ENCODE measurements around the gene TMEM178A. TPM values are rescaled to one million over a fixed set of nuclear protein-coding genes. Genes with fewer than 3 reads are reported as not detected.

TMEM178A gene
- total and polyA plus RNA-seq, 10 donors = 0.49 to 2.1 (median 0.89) TPM

DNA sequence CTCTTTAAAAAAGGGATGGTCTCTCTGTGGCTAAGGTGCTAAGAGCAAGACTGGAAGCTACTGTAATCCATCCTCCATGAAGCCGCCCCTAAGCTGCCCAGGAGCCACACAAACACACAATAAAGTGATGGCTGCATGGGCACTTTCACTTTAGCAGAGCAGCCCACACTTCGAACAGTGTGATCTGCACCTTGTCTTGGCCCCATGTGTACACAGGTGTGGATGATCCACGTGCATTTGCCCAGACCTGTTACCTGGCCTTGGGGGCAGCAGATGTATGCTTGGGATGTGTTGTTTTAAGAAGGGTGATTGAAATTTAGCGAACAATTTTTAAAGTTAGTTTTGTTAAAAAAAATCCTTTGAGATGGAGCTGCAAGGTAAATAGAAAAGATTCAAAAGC lies 39.9 kb downstream of the TMEM178A start:
- H3K27me3 ChIP-seq (replicated peaks in 1 of 7) = no peaks in the 10 kb centered on the region
- no peaks in the 10 kb centered on the region for H3K4me1 ChIP-seq
- H3K27ac ChIP-seq = no peak overlapping the region
- TF ChIP-seq POLR2A (IDR thresholded peaks at IDR 0.05) (no peak), POLR2AphosphoS5 (IDR thresholded peaks at IDR 0.05) (no peak)
- TF ChIP-seq, protein P1, sequence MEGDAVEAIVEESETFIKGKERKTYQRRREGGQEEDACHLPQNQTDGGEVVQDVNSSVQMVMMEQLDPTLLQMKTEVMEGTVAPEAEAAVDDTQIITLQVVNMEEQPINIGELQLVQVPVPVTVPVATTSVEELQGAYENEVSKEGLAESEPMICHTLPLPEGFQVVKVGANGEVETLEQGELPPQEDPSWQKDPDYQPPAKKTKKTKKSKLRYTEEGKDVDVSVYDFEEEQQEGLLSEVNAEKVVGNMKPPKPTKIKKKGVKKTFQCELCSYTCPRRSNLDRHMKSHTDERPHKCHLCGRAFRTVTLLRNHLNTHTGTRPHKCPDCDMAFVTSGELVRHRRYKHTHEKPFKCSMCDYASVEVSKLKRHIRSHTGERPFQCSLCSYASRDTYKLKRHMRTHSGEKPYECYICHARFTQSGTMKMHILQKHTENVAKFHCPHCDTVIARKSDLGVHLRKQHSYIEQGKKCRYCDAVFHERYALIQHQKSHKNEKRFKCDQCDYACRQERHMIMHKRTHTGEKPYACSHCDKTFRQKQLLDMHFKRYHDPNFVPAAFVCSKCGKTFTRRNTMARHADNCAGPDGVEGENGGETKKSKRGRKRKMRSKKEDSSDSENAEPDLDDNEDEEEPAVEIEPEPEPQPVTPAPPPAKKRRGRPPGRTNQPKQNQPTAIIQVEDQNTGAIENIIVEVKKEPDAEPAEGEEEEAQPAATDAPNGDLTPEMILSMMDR (IDR thresholded peaks at IDR 0.05 in 8 of 11, conservative IDR thresholded peaks at IDR 0.05 in 3 of 11) = no peak
- no peak for DNase-seq
- no peaks in the 10 kb centered on the region for H3K36me3 ChIP-seq
- peaks cover 3 to 30% (median 24%) of the 10 kb centered on the region in 8 donors for H3K9me3 ChIP-seq
- intact Hi-C loops (cut with DNase I; ENCODE audit: low total_unique reads) = no loop called here
- no peak overlapping the region for H3K4me3 ChIP-seq
- 56 to 89% (median 81%) methylated on average over 4 of the region's 4 CpGs for WGBS, 5 donors

DNA sequence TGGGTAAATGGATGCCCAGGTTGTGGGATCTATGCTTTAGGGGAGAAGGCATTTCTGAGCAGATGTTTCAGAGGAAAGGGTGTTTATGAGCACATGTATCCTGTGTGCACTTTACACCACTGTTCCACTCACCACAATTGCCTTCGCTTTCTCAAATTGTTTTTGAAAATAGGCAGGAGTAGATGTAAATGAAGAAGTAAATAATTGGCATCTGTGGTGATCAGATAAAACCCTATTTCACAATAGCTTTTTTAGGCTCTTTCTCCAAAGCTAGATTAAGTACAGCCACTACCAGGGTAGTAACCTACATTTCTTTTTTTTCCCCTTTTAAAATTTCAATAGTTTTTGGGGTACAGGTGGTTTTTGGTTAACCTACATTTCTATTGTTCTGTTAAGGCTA lies 40.6 kb downstream of the TMEM178A start:
- 41 to 74% (median 60%) methylated on average over 1 of the region's 1 CpG for WGBS, 5 donors
- peaks cover 3 to 23% (median 17%) of the 10 kb centered on the region in 8 donors for H3K9me3 ChIP-seq
- no peak for DNase-seq
- no peaks in the 10 kb centered on the region for H3K36me3 ChIP-seq
- intact Hi-C loops (cut with DNase I; ENCODE audit: low total_unique reads) = no loop called here
- H3K27me3 ChIP-seq (replicated peaks in 1 of 7) = no peaks in the 10 kb centered on the region
- H3K27ac ChIP-seq = no peak overlapping the region
- no peaks in the 10 kb centered on the region for H3K4me1 ChIP-seq
- no peak overlapping the region for H3K4me3 ChIP-seq
- TF ChIP-seq POLR2AphosphoS5 (IDR thresholded peaks at IDR 0.05) (no peak), POLR2A (IDR thresholded peaks at IDR 0.05) (no peak)
- TF ChIP-seq, protein P1 (IDR thresholded peaks at IDR 0.05 in 8 of 11, conservative IDR thresholded peaks at IDR 0.05 in 3 of 11) = no peak

DNA sequence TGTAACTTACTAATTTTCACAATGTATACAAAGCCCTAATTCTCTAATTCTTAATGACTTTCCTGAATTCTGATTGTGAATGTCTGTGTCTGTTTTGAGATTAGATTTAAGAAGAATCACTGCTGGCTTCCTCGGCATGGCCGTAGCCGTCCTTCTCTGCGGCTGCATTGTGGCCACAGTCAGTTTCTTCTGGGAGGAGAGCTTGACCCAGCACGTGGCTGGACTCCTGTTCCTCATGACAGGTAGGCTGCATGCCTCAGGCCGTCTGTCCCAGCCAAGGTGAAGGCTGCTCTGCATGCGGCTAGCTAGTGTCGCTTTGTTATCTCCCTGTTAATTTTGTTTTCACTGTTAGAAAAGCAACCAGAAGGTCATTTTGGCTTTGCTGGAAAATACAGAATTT lies 41.2 kb downstream of the TMEM178A start:
- no peak for TF ChIP-seq POLR2AphosphoS5 (IDR thresholded peaks at IDR 0.05)
- 92 to 96% (median 92%) methylated on average over 8 of the region's 8 CpGs for WGBS, 5 donors
- intact Hi-C loops (cut with DNase I; ENCODE audit: low total_unique reads) = no loop called here

DNA sequence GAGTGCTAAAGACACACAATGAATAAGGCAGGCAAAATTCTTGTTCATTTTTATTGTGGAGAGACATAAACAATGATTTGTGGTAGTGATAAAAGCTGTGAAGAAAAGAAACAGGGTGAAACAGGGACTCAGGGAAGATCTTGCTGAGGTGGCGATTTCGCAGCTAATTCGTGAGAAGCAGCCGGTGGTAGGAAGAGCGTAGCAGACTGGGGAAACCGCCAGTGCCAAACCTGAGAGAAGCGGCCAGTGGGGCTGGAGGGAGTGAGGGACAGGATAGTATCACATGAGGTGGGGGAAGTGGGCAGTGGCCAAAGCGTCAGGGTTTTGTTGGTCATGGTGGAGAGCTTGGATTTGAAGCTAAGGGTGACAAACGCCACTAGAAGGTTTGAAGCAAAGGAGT lies 42.3 kb downstream of the TMEM178A start:
- peaks cover 0 to 6% (median under 1%) of the 10 kb centered on the region in 8 donors for H3K9me3 ChIP-seq
- H3K4me1 ChIP-seq = no peaks in the 10 kb centered on the region
- WGBS, 5 donors = 94 to 96% (median 95%) methylated on average over 9 of the region's 9 CpGs
- intact Hi-C loops (cut with DNase I; ENCODE audit: low total_unique reads) = no loop called here
- no peak overlapping the region for H3K27ac ChIP-seq
- TF ChIP-seq, protein P1 (IDR thresholded peaks at IDR 0.05 in 8 of 11, conservative IDR thresholded peaks at IDR 0.05 in 3 of 11) = no peak
- no peak for TF ChIP-seq POLR2AphosphoS5 (IDR thresholded peaks at IDR 0.05)
- no peak for DNase-seq
- no peaks in the 10 kb centered on the region for H3K36me3 ChIP-seq
- no peaks in the 10 kb centered on the region for H3K27me3 ChIP-seq (replicated peaks in 1 of 7)
- H3K4me3 ChIP-seq = no peak overlapping the region

More for the DNA sequence above, 41.2 kb downstream of the TMEM178A start:
- no peak overlapping the region for H3K4me3 ChIP-seq
- H3K36me3 ChIP-seq = no peaks in the 10 kb centered on the region
- no peaks in the 10 kb centered on the region for H3K27me3 ChIP-seq (replicated peaks in 1 of 7)
- H3K27ac ChIP-seq = no peak overlapping the region
- H3K9me3 ChIP-seq = peaks cover 0 to 17% (median 11%) of the 10 kb centered on the region in 8 donors
- DNase-seq = no peak
- no peaks in the 10 kb centered on the region for H3K4me1 ChIP-seq

DNA sequence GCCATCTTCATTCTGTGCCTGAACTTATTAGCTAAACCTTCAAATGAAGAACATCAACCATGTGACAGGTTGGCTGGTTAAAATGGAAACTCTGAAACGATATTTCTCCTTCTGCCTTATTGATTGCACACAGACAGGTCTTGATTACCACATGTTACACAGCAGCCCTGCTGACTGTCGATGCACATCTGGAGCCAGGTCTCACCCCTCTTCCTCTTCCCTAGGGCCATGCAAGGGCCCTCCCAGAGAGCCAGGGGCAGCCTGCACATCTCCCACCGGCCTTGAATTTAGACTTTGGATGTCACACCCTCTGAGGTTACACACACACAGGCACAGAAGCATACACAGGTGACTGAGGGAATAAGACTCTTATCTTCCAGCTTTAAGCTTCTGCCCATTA lies 45.1 kb downstream of the TMEM178A start:
- TF ChIP-seq, protein P1 (IDR thresholded peaks at IDR 0.05 in 8 of 11, conservative IDR thresholded peaks at IDR 0.05 in 3 of 11) = no peak
- TF ChIP-seq POLR2AphosphoS5 (IDR thresholded peaks at IDR 0.05) (no peak), POLR2A (IDR thresholded peaks at IDR 0.05) (no peak)

More for the DNA sequence above, 45.1 kb downstream of the TMEM178A start:
- intact Hi-C loops (cut with DNase I; ENCODE audit: low total_unique reads) = no loop called here
- Histone ChIP-seq H3K27ac (no peak overlapping the region), H3K4me3 (no peak overlapping the region), H3K9me3 (no peaks in the 10 kb centered on the region), H3K4me1 (no peaks in the 10 kb centered on the region), H3K27me3 (replicated peaks in 1 of 7) (no peaks in the 10 kb centered on the region), H3K36me3 (no peaks in the 10 kb centered on the region)
- 67 to 87% (median 71%) methylated on average over 3 of the region's 3 CpGs for WGBS, 5 donors
- DNase-seq = no peak
